ENCODE measurements around the gene TENT5C. TPM values are rescaled to one million over a fixed set of nuclear protein-coding genes. Genes with fewer than 3 reads are reported as not detected.

The TENT5C gene
- polyA plus RNA-seq, 1 donor (not counting 4 experiments of a cell fraction or from before 2014, with no cell fraction given), result 0.13 TPM

DNA sequence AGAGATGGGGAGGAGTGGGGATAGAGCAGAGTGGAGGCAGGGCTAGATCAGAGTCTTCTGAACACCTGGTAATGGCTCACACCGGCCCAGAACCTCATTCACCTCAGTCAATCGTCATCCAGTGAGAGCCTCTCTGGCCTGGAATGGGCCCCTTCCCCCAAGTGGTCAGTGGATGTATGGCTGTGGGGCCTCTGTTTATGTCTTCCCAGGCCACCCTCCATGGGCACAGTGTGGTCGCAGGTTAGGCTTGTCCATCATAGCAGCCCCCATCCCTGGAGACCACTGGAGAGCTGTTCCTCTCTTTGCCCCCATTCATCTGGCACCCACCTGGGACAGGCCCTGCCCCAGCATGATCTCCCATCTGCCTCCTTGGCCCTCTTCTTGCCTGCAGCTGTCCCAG is 29.6 kb upstream of the TENT5C start:
- H3K9me1 ChIP-seq (ENCODE audit: control insufficient read depth, extremely low read depth, insufficient read depth, low read length), result no peaks in the 10 kb centered on the region
- no peaks in the 10 kb centered on the region for H3K4me1 ChIP-seq (ENCODE audit: control insufficient read depth, extremely low read depth, insufficient read depth, low read length)
- no peak overlapping the region for H3K4me3 ChIP-seq (ENCODE audit: control insufficient read depth in 2 of 3, extremely low read depth in 1 of 3, insufficient read depth in 2 of 3, low read depth in 1 of 3, low read length in 3 of 3)
- no peaks in the 10 kb centered on the region for H3K79me2 ChIP-seq (ENCODE audit: control insufficient read depth, insufficient read depth, low read length)
- H3K9ac ChIP-seq (ENCODE audit: control insufficient read depth, extremely low read depth, insufficient read depth, low read length), result no peak overlapping the region
- H3K27ac ChIP-seq (ENCODE audit: control insufficient read depth, insufficient read depth, low read length), result no peak overlapping the region
- no peaks in the 10 kb centered on the region for H3K9me3 ChIP-seq (ENCODE audit: control insufficient read depth, low read depth, low read length)
- H4K20me1 ChIP-seq (ENCODE audit: control insufficient read depth, extremely low read depth, insufficient read depth, low read length), result no peaks in the 10 kb centered on the region
- DNase-seq (ENCODE audit: low read depth, low spot score) (no peak), FAIRE-seq (no peak)
- no peak overlapping the region for H3K4me2 ChIP-seq (ENCODE audit: control insufficient read depth, extremely low read depth, insufficient read depth, low read depth, low read length)
- TF ChIP-seq EZH2 (IDR thresholded peaks at IDR 0.05; ENCODE audit: low read length), result no peak
- no peak for TF ChIP-seq CTCF (optimal IDR thresholded peaks at IDR 0.05 in 1 of 3, IDR thresholded peaks at IDR 0.05 in 1 of 3, conservative IDR thresholded peaks at IDR 0.05 in 1 of 3; ENCODE audit: extremely low read depth in 1 of 3, insufficient read depth in 2 of 3, low read length in 3 of 3)
- no peaks in the 10 kb centered on the region for H3K27me3 ChIP-seq (ENCODE audit: control insufficient read depth, extremely low read depth, insufficient read depth, low read length)
- dilution Hi-C loops (cut with MboI; ENCODE audit: extremely low pct_ligation_motif_present, low sequenced_read_pairs), result no loop called here
- no peak overlapping the region for H2AFZ ChIP-seq (ENCODE audit: control insufficient read depth, low read length)
- no peaks in the 10 kb centered on the region for H3K36me3 ChIP-seq (ENCODE audit: control insufficient read depth in 2 of 2, extremely low read depth in 1 of 2, insufficient read depth in 2 of 2, low read length in 2 of 2)

- Histone ChIP-seq H3K9me3 (ENCODE audit: control insufficient read depth, low read depth, low read length) (no peaks in the 10 kb centered on the region), H3K27me3 (ENCODE audit: control insufficient read depth, extremely low read depth, insufficient read depth, low read length) (no peaks in the 10 kb centered on the region), H3K27ac (ENCODE audit: control insufficient read depth, insufficient read depth, low read length) (no peak overlapping the region), H4K20me1 (ENCODE audit: control insufficient read depth, extremely low read depth, insufficient read depth, low read length) (no peaks in the 10 kb centered on the region), H3K79me2 (ENCODE audit: control insufficient read depth, insufficient read depth, low read length) (no peaks in the 10 kb centered on the region), H3K9me1 (ENCODE audit: control insufficient read depth, extremely low read depth, insufficient read depth, low read length) (no peaks in the 10 kb centered on the region), H3K4me1 (ENCODE audit: control insufficient read depth, extremely low read depth, insufficient read depth, low read length) (no peaks in the 10 kb centered on the region), H3K4me3 (ENCODE audit: control insufficient read depth in 2 of 3, extremely low read depth in 1 of 3, insufficient read depth in 2 of 3, low read depth in 1 of 3, low read length in 3 of 3) (no peak overlapping the region), H2AFZ (ENCODE audit: control insufficient read depth, low read length) (no peak overlapping the region), H3K36me3 (ENCODE audit: control insufficient read depth in 2 of 2, extremely low read depth in 1 of 2, insufficient read depth in 2 of 2, low read length in 2 of 2) (no peaks in the 10 kb centered on the region), H3K4me2 (ENCODE audit: control insufficient read depth, extremely low read depth, insufficient read depth, low read depth, low read length) (no peak overlapping the region), H3K9ac (ENCODE audit: control insufficient read depth, extremely low read depth, insufficient read depth, low read length) (no peak overlapping the region)
- dilution Hi-C loops (cut with MboI; ENCODE audit: extremely low pct_ligation_motif_present, low sequenced_read_pairs), result no loop called here
- DNase-seq (ENCODE audit: low read depth, low spot score) (no peak), FAIRE-seq (no peak)
- TF ChIP-seq EZH2 (IDR thresholded peaks at IDR 0.05; ENCODE audit: low read length) (no peak), CTCF (optimal IDR thresholded peaks at IDR 0.05 in 1 of 3, IDR thresholded peaks at IDR 0.05 in 1 of 3, conservative IDR thresholded peaks at IDR 0.05 in 1 of 3; ENCODE audit: extremely low read depth in 1 of 3, insufficient read depth in 2 of 3, low read length in 3 of 3) (no peak)
These were observed 28.5 kb upstream of the TENT5C start for GRCh38 chr1:117577191-117577885.
